AG09319 (cell line): ENCODE measurements around the gene TMPRSS11D.

Experiments
- DNase-seq: peaks from one replicate; pipeline ENCODE4 v3.0.0-alpha.2; 2010; ENCODE audit warnings: low read depth; ENCODE audit errors: extremely low read depth
- CTCF ChIP-seq: IDR thresholded peaks from 2 replicates; pipeline ENCODE4 v1.5.1; 2011; ENCODE audit warnings: low read depth, mild to moderate bottlenecking, inconsistent platforms, low read length, moderate library complexity

Gene TMPRSS11D

GRCh38 chr4:67853336-67853735, 30.5 kb downstream of the TMPRSS11D start:
- DNase-seq, result no peak
- TF ChIP-seq CTCF, result no peak

GRCh38 chr4:67820903-67821302, 62.9 kb downstream of the TMPRSS11D start:
- no peak for DNase-seq
- no peak for TF ChIP-seq CTCF

DNA sequence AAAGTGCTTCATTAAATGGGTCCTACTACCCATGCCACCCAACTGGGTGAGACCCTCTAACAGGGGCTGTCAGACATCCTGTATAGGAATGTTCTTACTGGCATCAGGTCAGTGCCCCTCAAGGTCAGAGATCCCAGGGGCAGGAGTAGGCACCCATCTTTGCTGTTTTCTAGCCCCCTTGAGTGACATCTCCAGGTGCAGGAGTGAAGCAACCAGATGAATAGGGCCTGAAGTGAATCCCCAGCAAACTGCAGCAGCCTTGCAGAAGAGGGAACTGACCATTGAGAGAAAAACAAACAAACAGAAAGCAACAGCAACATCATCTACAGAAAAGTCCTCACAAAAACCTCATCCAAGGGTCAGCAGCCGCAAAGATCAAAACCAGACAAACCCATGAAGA, 73.8 kb downstream of the TMPRSS11D start:
- no peak for TF ChIP-seq CTCF
- DNase-seq, result no peak

DNA sequence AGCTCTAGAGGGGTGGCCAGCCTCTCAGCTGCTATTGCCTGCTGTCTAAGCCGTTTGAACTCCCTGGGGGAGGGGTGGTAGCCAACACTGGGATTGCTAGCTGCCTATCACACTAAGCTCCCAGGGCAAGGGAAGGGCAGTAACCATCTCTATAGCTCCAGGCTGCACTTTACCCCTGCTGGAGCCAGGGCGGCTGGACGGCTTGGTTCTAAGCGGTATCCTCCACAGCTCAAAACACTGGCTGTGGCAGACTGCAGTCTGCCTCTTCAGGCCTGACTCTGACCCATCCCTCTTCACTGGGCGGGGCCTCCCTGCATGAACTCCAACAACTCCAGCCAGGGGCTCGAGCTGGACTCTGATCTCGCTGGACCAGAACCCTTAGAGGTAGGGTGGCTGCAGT, 74.3 kb downstream of the TMPRSS11D start:
- no peak for TF ChIP-seq CTCF
- no peak for DNase-seq

DNA sequence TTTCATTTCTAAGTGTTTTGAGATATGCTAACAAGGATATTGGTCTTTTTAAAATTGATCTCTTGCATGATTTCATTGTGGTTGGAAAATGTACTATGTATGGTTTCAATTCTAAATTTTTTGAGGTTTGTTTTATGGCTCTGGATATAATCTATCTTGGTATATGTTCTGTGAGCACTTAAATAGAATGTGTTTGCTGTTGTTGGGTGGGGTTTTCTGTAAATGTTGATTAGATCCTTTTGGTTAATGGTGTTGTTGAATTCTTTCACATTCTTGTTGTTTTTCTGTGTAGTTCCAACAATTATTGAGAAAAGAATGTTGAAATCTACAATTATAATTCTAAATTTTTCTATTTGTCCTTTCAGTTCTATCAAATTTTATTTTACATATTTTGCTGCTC, 87.0 kb downstream of the TMPRSS11D start:
- TF ChIP-seq CTCF, result no peak
- no peak for DNase-seq

GRCh38 chr4:67790721-67791120, 93.1 kb downstream of the TMPRSS11D start:
- no peak for TF ChIP-seq CTCF
- no peak for DNase-seq

- DNase-seq, result no peak
- no peak for TF ChIP-seq CTCF
Observed at GRCh38 chr4:67787311-67787710, 96.5 kb downstream of the TMPRSS11D start.
